NCI-H1105 (cell line): ENCODE results near the gene UGT1A6.

Source experiments
- DNase-seq: peaks from one replicate; lab custom pipeline; 2025; lab: John Stamatoyannopoulos, UW

Gene UGT1A6

DNA sequence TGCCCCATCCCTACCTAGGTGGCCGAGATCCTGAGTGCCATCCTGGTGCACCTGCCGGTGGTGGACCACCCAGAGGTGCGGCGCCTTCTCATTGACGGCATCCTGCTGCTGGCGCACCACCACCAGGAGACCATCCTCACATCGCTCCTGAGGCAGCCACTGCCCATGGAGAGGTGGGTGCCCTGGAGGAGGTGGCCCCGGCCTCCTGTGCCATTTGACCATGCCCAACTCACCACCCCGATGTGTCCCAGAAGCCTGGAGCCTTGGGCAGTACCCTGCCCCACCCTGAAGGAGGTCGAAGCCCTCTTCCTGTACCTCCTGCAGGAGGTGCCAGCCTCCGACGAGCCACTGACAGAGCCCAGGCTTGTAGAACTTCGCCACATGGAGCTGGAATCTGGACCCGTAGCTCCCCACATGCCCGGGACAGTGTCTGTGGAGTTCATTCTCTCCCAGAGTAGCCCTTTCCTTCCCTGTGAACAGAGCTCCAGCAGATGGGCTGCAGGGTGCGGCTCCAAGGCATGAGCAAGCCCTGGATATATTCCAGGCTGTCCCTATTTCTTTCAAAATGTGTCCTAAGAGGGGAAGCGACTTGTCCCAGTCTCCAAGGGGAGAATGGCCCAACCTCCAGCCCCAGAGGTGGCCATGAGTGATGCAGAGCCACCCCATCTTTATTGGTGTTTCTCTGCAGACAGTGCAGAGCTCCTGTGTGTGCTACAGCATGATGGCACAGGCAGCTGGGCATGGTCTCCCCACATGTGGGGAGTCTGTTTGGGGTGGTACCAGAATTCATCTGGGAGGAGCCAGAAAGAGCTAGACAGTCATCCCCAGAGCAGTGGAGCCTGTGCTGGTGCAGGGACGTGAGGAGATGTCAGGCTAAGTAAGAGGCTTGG lies 127.4 kb downstream of the UGT1A6 start:
- no peak for DNase-seq

DNA sequence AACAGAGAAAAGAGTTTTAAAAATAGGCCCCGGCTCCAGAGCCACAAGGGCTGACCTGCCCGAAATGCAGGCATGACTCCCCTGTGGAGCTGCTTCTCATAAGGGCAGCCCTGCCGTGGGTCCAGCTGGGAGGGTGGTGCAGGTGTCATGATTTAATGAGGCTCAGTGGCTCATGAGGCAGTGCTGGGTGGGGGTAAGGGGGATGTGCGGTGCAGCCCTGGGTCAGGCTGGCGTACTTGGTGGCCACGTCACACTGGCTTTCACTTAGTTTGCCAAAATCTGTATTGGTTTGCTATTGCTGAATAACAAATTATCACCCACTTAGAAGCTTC lies 128.1 kb downstream of the UGT1A6 start:
- no peak for DNase-seq

DNA sequence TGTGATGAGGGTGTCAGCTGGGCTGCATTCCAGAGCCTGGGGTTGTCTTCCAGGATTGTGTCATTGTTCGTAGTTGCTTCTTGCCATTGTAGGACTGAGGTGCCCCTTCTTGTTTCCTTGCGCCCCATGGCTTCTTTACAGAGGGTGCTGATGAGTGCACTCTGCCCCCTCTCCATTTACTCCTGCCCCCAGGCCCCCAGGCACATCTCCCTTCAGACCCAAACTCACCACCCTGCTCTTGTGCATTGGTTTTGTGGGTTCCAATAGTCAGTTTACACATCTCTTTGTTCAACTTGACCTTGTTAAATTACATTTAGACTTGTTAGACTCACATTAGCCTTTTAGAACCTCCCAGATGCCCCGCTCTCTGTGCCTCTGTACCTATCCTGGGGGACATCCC lies 128.5 kb downstream of the UGT1A6 start:
- DNase-seq: no peak

DNA sequence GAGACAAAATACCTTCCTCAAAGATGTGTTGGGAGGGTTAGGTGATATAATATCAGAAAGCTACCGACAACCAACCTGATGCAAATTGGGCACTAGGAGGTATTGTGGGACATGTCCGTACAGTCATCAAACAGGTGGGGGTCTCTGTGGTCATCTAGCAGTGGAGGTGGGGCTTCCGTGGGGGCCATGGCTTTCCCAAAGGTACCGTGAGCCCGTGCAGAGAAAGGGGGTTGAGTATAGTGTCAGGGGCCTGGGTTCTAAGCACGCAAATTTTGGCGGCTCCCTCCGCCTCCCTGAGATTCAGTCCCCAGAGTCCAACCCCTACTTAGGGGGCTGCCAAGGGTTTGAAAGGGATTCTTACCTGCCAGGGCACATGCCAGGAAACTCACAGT lies 129.0 kb downstream of the UGT1A6 start:
- DNase-seq: no peak

DNA sequence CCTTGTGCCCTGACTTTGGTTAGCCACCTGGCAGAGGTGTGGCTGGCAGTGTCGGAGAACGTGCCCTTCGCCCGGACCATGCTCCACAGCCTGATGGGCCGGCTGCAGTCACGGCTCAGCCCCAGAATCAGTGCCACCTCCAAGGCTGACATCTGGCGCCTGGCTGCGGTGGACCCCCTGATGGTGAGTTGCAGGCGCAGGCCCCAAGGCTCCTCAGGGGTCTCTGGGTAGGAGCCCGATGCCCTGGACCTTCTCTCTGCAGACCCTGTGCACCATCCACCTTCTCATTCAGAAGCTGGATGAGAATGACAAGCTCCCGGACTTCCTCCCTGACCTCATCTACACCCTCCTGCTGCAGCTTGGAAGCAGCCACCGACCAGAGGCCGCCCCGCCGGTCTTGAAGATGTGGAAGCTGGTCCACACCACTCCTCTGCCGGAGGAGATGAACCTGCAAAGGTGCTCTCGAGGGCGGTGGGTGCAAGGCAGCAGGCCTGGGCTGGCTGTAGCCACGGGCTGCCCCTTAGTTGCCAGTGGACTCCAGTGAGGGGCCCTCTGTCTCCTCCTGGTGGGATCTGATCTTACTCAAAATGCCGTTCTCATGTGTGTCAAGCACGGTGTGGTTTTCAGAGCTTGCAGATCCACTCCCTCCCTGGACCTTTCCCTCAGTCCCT lies 129.5 kb downstream of the UGT1A6 start:
- no peak for DNase-seq
